ENCODE measurements around the gene CALN1.
"Not testable (repeated sequence)": the region's sequence is repeated elsewhere in the genome, so short reads cannot be mapped to it uniquely, and the experiment has no call there.

Gene CALN1

GRCh38 chr7:71937840-71938371 lies 474.2 kb downstream of the CALN1 start:
- DNase-seq, result no peak

DNA sequence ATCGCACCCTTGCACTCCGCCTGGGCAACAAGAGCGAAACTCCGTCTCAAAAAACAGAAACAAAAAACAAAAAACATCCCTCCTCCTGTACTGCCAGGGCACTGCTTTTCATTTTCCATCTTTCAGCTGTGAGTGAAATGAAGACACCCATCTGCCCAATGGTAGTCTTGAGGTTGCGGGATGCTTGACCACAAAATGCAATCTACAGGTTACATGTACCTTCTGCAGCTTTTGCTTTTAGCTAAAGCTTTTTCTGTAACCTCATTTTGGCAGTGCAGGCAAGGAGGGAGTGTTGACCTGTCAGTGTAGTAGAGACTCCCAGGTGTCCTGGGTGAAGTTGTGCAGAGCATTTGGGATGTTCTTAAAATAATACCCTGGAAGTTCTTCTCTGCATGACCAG lies 476.5 kb downstream of the CALN1 start:
- DNase-seq, result no peak

DNA sequence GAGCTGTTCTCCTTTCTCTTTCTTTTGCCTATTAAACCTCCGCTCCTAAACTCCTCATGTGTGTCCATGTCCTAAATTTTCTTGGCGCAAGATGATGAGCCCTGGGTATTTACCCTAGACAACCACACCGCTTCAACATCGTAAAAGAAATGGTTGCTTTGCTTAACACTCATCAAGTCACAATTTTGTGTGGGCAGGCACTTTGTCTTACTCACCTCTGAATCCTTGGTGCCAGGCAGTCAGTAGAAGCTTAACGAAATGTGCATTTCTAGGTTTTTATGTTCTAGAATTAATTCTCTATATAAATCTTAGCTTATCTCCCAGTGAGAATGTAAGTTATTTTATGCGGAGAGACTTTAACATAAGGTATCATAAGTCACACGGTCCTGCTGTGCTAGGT lies 478.7 kb downstream of the CALN1 start:
- DNase-seq, result no peak

DNA sequence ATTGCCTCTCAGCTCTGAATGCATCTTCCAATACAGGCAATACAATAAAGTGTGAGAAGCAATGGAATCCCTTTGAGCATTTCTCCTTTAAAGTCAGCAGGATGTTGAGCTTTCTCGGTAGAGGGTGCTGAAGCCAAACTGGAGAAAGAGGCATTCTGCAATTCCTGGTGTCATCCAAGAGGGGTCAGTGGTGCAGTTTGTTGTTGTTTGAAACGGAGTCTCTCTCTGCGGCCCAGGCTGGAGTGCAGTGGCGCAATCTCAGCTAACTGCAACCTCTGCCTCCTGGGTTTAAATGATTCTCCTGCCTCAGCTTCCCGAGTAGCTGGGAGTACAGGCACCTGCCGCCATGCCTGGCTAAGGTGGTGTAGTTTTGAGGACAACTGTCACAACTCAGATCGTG lies 486.5 kb downstream of the CALN1 start:
- no peak for DNase-seq

DNA sequence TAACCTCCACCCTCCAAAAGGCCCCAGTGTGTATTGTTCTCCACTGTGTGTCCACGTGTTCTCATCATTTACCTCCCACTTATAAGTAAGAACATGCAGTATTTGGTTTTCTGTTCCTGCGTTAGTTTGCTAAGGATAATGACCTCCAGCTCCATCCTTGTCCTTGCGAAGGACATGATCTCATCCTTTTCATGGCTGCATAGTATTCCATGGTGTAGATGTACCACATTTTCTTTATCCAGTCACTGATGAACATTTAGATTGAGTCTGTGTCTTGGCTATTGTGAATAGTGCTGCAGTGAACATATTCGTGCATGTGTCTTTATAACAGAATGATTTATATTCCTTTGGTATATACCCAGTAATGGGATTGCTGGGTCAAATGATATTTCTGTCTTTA lies 497.9 kb downstream of the CALN1 start:
- not testable (repeated sequence) for DNase-seq

DNA sequence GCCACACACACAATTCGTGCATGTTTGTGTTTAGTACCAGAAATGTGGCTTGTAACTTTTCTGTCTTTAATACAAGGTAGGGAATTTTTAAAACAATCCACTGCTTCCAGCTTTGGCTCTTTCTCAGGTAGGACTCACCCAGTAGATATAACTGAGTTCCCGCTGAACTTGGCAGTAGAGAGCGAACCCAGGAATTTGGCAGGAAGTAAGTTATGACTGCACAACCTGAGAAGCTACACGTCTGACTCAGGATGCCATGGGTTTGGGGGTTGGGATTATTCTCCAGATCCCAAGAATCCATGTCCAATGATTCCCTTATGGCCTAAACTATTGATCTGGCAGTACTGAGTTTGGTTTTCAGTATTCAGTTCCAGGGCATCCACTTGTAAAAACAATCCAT lies 499.7 kb downstream of the CALN1 start:
- no peak for DNase-seq

DNA sequence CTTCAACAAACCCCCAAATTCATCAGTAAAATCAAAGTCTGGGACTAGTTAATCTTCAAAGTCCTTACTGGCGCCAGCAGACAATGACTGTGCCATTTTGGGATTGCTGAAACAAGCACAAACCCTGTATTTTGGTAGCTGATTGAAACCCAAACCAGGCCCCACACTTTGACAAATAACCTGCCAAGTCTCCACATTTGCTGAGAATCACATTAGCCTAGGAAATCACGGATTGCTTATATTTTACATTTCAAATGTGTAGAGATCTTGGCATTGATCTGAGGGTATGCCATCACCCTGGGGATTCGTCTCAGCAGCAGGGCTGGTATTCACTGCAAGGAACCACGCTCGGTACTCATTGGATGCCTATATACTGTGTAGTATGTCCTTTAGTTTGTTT lies 501.1 kb downstream of the CALN1 start:
- no peak for DNase-seq

DNA sequence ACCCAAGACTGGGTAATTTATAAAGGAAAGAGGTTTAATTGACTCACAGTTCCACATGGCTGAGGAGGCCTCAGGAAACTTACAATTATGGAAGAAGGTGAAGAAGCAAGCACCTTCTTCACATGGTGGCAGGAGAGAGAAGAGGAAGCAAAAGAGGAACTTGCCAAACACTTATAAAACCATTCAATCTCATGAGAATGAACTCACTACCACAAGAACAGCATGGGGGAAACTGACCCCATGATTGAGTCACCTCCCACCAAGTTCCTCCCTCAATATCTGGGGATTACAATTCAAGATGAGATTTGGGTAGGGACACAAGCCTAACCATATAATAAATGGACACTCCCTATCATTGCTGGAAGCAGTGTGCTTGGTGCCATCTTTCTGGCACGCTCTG lies 506.3 kb downstream of the CALN1 start:
- DNase-seq, result no peak

DNA sequence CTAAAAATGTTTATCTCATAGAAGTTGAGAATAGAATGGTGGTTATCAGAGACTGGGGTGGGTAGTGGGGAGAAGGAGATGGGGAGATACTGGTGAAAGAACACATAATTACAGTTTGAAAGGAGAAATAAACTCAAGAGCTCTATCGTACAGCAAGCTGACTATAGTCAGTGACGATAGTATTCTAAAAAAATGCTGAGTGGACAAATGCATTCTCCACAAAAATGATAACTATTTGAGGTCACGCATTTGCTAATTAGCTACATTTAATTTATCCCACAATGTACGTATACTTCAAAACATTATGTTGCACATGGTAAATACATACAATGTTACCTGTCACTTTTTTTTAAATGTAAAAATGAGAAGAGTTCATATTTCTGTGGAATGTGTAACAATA lies 507.7 kb downstream of the CALN1 start:
- no peak for DNase-seq

DNA sequence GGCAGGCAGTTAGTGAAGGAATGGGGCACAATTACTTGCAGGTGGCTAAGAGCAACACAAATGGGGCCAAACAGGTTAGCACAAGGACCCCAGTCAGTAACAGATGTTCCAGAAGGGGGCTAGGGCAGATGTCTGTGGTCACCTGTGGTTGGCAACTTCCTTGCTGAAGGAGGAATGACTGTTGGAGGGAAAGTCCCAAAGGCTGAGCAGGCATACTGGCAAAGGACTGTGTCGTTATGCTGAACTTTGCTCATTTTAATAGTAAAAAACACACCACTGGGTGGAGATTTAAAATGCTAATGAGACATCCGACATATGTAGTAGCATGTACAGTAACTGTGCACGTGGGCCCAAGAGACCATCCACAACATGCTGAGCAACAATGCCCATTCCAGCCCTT lies 511.6 kb downstream of the CALN1 start:
- no peak for DNase-seq

- DNase-seq, result no peak
Observed at GRCh38 chr7:71896535-71896934, 515.6 kb downstream of the CALN1 start.

DNA sequence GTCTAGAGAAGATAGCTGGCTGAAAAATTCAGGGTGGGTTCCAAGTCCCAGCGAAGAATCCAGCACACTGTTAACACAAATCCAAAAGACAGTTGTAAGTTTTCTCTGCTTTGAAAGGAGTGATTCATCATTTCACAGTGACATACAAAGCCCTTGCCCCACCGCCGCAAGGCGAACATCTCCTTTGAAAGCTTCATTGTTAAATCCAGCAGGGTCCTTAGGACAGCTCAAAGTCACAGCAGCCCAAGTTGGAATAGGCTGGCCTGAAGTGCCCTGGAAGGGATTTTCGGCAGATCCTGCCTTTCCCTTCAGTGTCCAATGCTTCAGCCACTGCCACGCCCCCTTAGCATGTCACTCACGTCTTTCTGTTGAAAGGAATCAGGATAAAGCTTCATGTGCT lies 526.1 kb downstream of the CALN1 start:
- DNase-seq, result no peak

DNA sequence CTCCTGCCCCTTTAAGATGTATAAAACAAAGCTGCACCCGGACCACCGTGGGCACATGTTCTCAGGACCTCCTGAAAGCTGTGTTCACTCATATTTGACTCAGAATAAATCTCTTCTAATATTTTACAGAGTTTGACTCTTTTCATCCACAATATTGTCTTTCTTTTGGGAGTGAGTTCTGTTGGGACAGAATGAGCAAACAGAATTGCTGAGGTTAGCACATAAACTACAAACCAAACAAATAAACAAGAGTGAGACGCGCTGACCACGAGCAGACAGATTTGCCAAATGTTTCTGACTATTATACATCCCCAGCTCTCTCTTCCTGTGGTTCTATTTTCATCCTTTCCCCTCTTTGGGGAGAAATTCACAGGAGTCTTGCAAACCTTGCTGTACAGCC lies 526.7 kb downstream of the CALN1 start:
- no peak for DNase-seq

- DNase-seq, result no peak
Observed at GRCh38 chr7:71883415-71883814, 528.7 kb downstream of the CALN1 start.

DNA sequence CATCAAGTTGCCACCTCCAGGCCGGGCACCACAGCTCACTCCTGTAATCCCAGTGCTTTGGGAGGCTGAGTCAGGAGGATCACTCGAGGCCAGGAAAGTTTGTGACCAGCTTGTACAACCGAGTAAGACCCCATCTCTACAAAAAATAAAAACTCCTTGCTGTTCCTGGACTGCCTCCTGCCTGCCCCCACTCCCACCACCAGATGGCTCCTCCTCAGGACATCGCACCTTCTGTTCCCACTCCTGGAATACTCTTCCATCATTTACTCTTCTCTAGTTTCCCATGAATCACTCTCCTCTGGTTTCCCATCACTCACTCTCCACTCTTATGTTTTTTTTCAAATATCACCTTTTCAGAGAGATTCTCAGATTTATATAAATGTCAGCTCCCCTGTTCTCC lies 540.7 kb downstream of the CALN1 start:
- no peak for DNase-seq

GRCh38 chr7:71870812-71871211 lies 541.3 kb downstream of the CALN1 start:
- DNase-seq, result no peak

DNA sequence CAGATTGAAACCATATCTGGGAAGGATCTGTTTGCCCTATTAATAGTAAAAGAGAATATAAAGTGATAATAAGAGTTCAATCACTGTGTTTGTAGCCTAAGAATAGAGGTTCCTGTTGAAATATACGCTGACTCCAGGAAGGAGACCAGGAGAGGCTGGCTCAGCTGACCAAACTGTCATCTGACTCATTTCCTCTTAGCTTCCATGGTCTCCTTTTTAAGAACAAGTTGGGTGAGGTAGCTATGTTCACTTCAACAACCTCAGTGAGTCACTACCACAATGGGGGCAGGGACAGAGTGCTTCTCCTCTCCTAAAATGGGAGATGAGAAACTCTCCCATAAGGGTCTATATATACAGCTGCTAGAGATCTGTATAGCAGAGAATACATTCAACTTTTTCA lies 543.3 kb downstream of the CALN1 start:
- no peak for DNase-seq

- no peak for DNase-seq
Observed at GRCh38 chr7:71867626-71868025, 544.5 kb downstream of the CALN1 start.

DNA sequence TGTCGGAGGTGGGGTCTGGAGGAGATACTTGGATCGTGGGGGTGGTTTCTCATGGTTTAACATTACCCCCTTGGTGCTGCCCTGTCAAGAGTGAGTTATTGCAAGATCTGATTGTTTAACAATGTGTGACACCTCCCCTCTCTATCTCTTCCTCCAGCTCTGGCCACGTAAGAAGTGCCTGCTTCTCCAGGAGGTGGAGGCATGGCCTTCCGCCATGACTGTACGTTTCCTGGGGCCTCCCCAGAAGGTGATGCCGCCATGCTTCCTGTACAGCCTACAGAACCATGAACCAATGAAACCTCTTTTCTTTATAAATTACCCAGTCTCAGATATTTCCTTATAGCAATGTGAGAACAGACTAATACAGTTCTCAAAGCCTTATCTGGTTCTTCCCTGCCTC lies 547.0 kb downstream of the CALN1 start:
- DNase-seq, result no peak

DNA sequence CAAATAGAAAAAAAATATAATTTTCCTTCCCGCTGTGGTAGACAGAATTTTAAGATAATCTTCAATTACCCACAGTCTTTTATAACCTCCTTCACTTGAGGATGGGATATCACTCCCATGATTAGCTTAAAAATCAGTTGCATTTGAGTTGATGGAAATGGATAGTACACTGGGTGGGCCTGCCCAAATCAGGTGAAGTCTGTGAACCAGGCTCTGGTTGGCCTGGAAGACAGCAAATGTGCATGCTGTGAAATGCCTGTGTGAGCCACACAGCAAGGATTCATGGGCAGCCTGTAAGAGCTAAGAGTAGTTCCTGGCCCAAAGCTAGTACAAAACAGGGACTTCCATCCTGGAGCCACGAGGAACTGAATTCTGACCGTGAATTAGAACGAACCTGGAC lies 548.0 kb downstream of the CALN1 start:
- no peak for DNase-seq

- DNase-seq, result no peak
Observed at GRCh38 chr7:71860572-71860971, 551.6 kb downstream of the CALN1 start.

- no peak for DNase-seq
Observed at GRCh38 chr7:71857338-71857737, 554.8 kb downstream of the CALN1 start.

DNA sequence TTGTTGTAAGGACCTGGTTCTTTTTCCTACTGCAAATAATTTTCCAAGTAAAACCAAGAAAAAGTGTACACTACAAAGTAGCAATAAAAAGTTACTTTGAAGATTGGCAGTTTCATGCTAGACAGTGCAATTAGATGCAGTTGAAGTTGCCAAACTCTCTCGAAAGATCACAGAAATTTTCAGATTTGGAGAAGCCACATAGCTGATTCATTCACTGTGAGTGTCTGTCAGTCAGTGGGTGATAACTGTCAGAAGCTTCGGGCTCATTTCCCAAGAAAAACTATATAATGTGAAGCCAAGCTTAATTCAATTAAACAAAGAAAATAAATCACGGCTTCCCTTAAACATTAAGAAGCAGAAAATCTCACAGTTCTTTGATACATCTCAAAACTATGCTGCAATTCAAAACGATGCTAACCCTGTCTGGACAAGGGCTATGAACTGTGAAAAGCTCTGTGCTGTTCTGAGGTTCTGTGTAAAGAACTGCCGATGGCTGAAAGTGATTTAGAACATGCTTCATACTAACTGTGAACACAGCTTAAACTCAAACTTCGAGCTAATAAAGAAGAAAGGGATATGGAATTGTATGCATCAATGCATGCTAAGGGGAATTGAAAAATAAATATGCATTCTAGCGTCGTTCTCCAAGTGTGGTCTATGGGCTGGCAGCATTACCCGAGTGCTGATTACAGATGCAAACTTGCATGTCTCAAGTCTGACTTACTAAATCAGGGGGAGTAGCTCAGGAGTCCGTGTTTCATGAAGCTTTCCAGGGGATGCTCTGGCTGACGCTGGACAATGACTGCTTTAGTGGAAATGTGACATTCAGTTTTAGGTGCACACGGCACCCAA lies 557.4 kb downstream of the CALN1 start:
- DNase-seq, result no peak

GRCh38 chr7:71851776-71852498 lies 560.2 kb downstream of the CALN1 start:
- no peak for DNase-seq

All from NCI-H446 treated with DMSO at 0.1 percent for 48 hours (cell line).